K562 (cell line): ENCODE measurements around the gene BTD. TPM values are rescaled to one million over a fixed set of nuclear protein-coding genes. Genes with fewer than 3 reads are reported as not detected.
A peak's percentile ranks its signal among the peaks of the same experiment; 100 is the strongest.

Experiments
- ARID1B ChIP-seq: fragments of 450-650 bp; IDR thresholded peaks from 2 replicates; pipeline ENCODE4 v1.6.1; 2016; ENCODE audit warnings: antibody characterized with exemption, mild to moderate bottlenecking, inconsistent platforms
- ATF7 ChIP-seq: fragments of 450-650 bp; IDR thresholded peaks from 2 replicates; pipeline ENCODE4 v1.7.1; 2014; ENCODE audit warnings: mild to moderate bottlenecking, moderate library complexity
- BCLAF1 ChIP-seq, 2 experiments: fragments of 450-650 bp in 1 of 2; IDR thresholded peaks; 2 replicates each; pipeline ENCODE4 v1.6.1; 2011 to 2017; ENCODE audit warnings: low read depth in 2 of 2, antibody characterized with exemption in 1 of 2, borderline replicate concordance in 1 of 2, low read length in 1 of 2, mild to moderate bottlenecking in 1 of 2, mixed read lengths in 1 of 2; ENCODE audit not compliant: control insufficient read depth in 1 of 2
- CEBPB ChIP-seq: fragments of 450-650 bp; IDR thresholded peaks from 2 replicates; pipeline ENCODE4 v1.6.1; 2016; ENCODE audit warnings: missing genetic modification characterization, missing compliant biosample characterization
- E2F1 ChIP-seq: sonication (generic); formaldehyde crosslinking; IDR thresholded peaks from 2 replicates; pipeline ENCODE4 v1.8.1; 2023; ENCODE audit warnings: mild to moderate bottlenecking, missing genetic modification reagents, moderate library complexity
- ELF2 ChIP-seq: fragments of 250-450 bp; sonication (Bioruptor Pico); IDR thresholded peaks from 2 replicates; pipeline ENCODE4 v1.5.0; 2021; ENCODE audit warnings: mild to moderate bottlenecking
- ERF ChIP-seq: fragments of 450-650 bp; formaldehyde crosslinking; IDR thresholded peaks from 2 replicates; pipeline ENCODE4 v1.4.0; 2020; ENCODE audit warnings: mild to moderate bottlenecking, mixed read lengths
- ESRRA ChIP-seq: fragments of 450-650 bp; IDR thresholded peaks from 2 replicates; pipeline ENCODE4 v1.6.1; 2014; ENCODE audit warnings: low read depth, mild to moderate bottlenecking, moderate library complexity, borderline replicate concordance
- KLF10 ChIP-seq: fragments of 250-450 bp; sonication (Bioruptor Pico); IDR thresholded peaks from 2 replicates; pipeline ENCODE4 v1.6.1; 2021; ENCODE audit warnings: matching md5 sums
- MCM2 ChIP-seq: fragments of 450-650 bp; IDR thresholded peaks from 2 replicates; pipeline ENCODE4 v1.6.1; 2017; ENCODE audit warnings: low read depth, mild to moderate bottlenecking
- NEUROD1 ChIP-seq: fragments of 150-350 bp; IDR thresholded peaks from 2 replicates; pipeline ENCODE4 v1.6.1; 2014; ENCODE audit warnings: borderline replicate concordance, low read length, low read depth; ENCODE audit not compliant: partially characterized antibody
- PPARD ChIP-seq: fragments of 250-450 bp; sonication (Bioruptor Pico); IDR thresholded peaks from 2 replicates; pipeline ENCODE4 v1.8.0; 2022; ENCODE audit warnings: inconsistent platforms, mild to moderate bottlenecking, moderate library complexity
- SAFB ChIP-seq: fragments of 200-400 bp; formaldehyde crosslinking; IDR thresholded peaks from 2 replicates; pipeline ENCODE4 v1.6.1; 2017; ENCODE audit warnings: low read depth, low read length, borderline replicate concordance
- STAG1 ChIP-seq: sonication (generic); formaldehyde crosslinking; IDR thresholded peaks from 2 replicates; pipeline ENCODE4 v1.5.0; 2020; ENCODE audit warnings: missing genetic modification reagents, borderline replicate concordance
- TFE3 ChIP-seq: fragments of 450-650 bp; formaldehyde crosslinking; IDR thresholded peaks from 2 replicates; pipeline ENCODE4 v1.4.0; 2020; ENCODE audit warnings: mild to moderate bottlenecking, mixed read lengths
- TRIM24 ChIP-seq, 2 experiments: fragments of 450-650 bp; IDR thresholded peaks; 2 replicates each; pipeline ENCODE4 v1.6.1; 2016
- VEZF1 ChIP-seq: fragments of 200-800 bp; sonication (Bioruptor generic); IDR thresholded peaks from 2 replicates; pipeline ENCODE4 v1.6.1; 2017; ENCODE audit warnings: missing genetic modification characterization, missing compliant biosample characterization
- ZKSCAN3 ChIP-seq: fragments of 250-450 bp; sonication (Bioruptor Pico); IDR thresholded peaks from 2 replicates; pipeline ENCODE4 v1.4.0; 2020
- ZNF354B ChIP-seq: fragments of 250-450 bp; sonication (Bioruptor Pico); IDR thresholded peaks from 2 replicates; pipeline ENCODE4 v1.4.0; 2020
- ZNF436 ChIP-seq: fragments of 250-450, 450-650 bp; sonication (Bioruptor Pico); formaldehyde crosslinking; IDR thresholded peaks from 2 replicates; pipeline ENCODE4 v1.7.0; 2020; ENCODE audit warnings: mild to moderate bottlenecking
- ZNF764 ChIP-seq: fragments of 250-450 bp; sonication (Bioruptor Pico); IDR thresholded peaks from 2 replicates; pipeline ENCODE4 v1.4.0; 2020; ENCODE audit warnings: low read depth, mild to moderate bottlenecking, moderate library complexity
- polyA plus RNA-seq, 8 experiments: library from polyadenylated mRNA; depleted of rRNA in 4 of 8; stranded (reverse) in 5 of 8; unstranded in 3 of 8; fragments of >200 nt; fragmentation: Nextera tagmentation in 2 of 8; fragmentation: Illumina TruSeq in 1 of 8; extraction: Ambion mirVana in 2 of 8; extraction: Trizol in 1 of 8; gene quantifications; 2 replicates each; pipeline versions ENCODE4 v1.2.1 to v1.2.3, GENCODE V29; 2011 to 2014; ENCODE audit warnings: inconsistent platforms in 1 of 8, missing spikeins in 1 of 8
- total RNA-seq, 7 experiments: library from RNA; depleted of rRNA in 6 of 7; stranded (reverse); fragments of >200 nt in 6 of 7; fragmentation: Illumina TruSeq in 2 of 7; extraction: Trizol in 2 of 7; gene quantifications; 2 replicates each; pipeline versions ENCODE4 v1.2.1 to v1.2.3, GENCODE V29; 2011 to 2021; ENCODE audit warnings: low replicate concordance in 1 of 7

BTD gene
- total and polyA plus RNA-seq, 9 of the 15 experiments (the other 6 are each of a cell fraction or from before 2014, with no cell fraction given) = 6.6 to 26.2 (median 10.6) TPM

DNA sequence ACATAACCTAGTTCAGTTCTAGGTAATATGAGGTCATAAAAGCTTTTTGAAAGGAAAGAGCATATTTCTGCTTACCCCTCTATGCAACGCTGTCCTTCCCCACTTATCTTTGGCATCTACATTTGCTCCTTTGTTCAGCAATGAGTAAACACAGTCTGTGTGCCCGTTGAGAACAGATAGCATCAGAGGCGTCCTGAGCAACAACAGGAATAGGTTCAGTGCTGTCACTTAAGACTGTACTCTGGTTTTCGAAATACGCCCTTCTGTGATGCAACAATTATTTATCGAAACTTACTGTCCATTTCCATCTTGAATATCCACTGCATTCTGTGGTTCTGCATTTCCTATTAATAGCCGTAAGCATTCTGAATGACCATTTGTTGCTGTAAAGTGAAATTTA lies 84.4 kb downstream of the BTD start (continued):
- TF ChIP-seq TFE3 (no peak), E2F1 (no peak), ATF7 (peak; percentile 41; the same call in 1 of the 2 replicates), VEZF1 (CRISPR knock-in tag) (no peak), ESRRA (no peak), ZNF354B (no peak), ERF (CRISPR knock-in tag) (no peak), ELF2 (CRISPR knock-in tag) (0 out of 2 replicates have a peak, but pooled peaks have one; percentile 27), KLF10 (CRISPR knock-in tag) (no peak), ARID1B (peak; percentile 26; the same call in 1 of the 2 replicates), ZKSCAN3 (no peak), ZNF436 (CRISPR knock-in tag) (no peak), TRIM24 (IDR thresholded peaks at IDR 0.05) (no peak; a peak in 1 of 4 replicates), SAFB (no peak), CEBPB (tag) (peak; percentile 95), MCM2 (no peak), ZNF764 (no peak), BCLAF1 (IDR thresholded peaks at IDR 0.05; ENCODE audit: borderline replicate concordance in 1 of 2, control insufficient read depth in 1 of 2, low read depth in 2 of 2, low read length in 1 of 2) (no peak), STAG1 (CRISPR knock-in tag) (no peak), PPARD (CRISPR knock-in tag) (no peak), NEUROD1 (peak; percentile 46)
